Neuronal stem cell (in vitro differentiated cells): ENCODE results near the gene PRKN.

Source experiments
- DNase-seq: peaks from one replicate; pipeline ENCODE4 v3.0.0-alpha.2; 2013; ENCODE audit warnings: low spot score
- H2AFZ ChIP-seq: one replicate; pipeline ENCODE4 v1.6.1; 2013; ENCODE audit warnings: mild to moderate bottlenecking, low read length, inconsistent platforms
- H2AK5ac ChIP-seq: 2 replicates; pipeline ENCODE4 v1.6.1; 2013; ENCODE audit warnings: low read depth, mild to moderate bottlenecking, inconsistent platforms, low read length, moderate library complexity, mixed read lengths
- H2BK120ac ChIP-seq: 2 replicates; pipeline ENCODE4 v1.6.1; 2013; ENCODE audit warnings: low read depth, mild to moderate bottlenecking, inconsistent platforms, low read length, moderate library complexity, mixed read lengths
- H2BK12ac ChIP-seq: one replicate; pipeline ENCODE4 v1.6.1; 2013; ENCODE audit warnings: low read length, inconsistent platforms
- H2BK15ac ChIP-seq: 2 replicates; pipeline ENCODE4 v1.6.1; 2013; ENCODE audit warnings: mild to moderate bottlenecking, low read length, inconsistent platforms, mixed read lengths
- H2BK5ac ChIP-seq: one replicate; pipeline ENCODE4 v1.6.1; 2013; ENCODE audit warnings: inconsistent platforms, mild to moderate bottlenecking, low read length, moderate library complexity
- H3K14ac ChIP-seq: one replicate; pipeline ENCODE4 v1.6.1; 2013; ENCODE audit warnings: low read length, inconsistent platforms
- H3K18ac ChIP-seq: 2 replicates; pipeline ENCODE4 v1.6.1; 2013; ENCODE audit warnings: low read length, inconsistent platforms
- H3K23ac ChIP-seq: 2 replicates; pipeline ENCODE4 v1.6.1; 2013; ENCODE audit warnings: low read depth, mild to moderate bottlenecking, mixed read lengths, low read length, inconsistent platforms; ENCODE audit not compliant: poor library complexity
- H3K27ac ChIP-seq: replicated peaks from 3 replicates; pipeline ENCODE4 v1.5.1; 2013; ENCODE audit warnings: low read length, inconsistent platforms
- H3K27me3 ChIP-seq, 3 experiments: 2 replicates each; pipeline ENCODE4 v1.6.1; 2013; ENCODE audit warnings: low read length in 3 of 3, mild to moderate bottlenecking in 2 of 3, inconsistent platforms in 1 of 3, low read depth in 1 of 3, mixed read lengths in 1 of 3, moderate library complexity in 1 of 3; ENCODE audit not compliant: control insufficient read depth in 3 of 3, insufficient read depth in 3 of 3
- H3K36me3 ChIP-seq, 2 donors: replicated peaks in 1 of 2; 2 replicates each; pipeline ENCODE4 v1.6.1; 2013; ENCODE audit warnings: low read length in 2 of 2; ENCODE audit not compliant: control insufficient read depth in 2 of 2, insufficient read depth in 2 of 2
- H3K4ac ChIP-seq: 2 replicates; pipeline ENCODE4 v1.6.1; 2013; ENCODE audit warnings: inconsistent platforms, mild to moderate bottlenecking, low read length, moderate library complexity
- H3K4me1 ChIP-seq, 2 donors: 1 replicate in 1 of 2; 2 replicates in 1 of 2; pipeline ENCODE4 v1.6.1; 2013; ENCODE audit warnings: low read length in 2 of 2, low read depth in 1 of 2; ENCODE audit not compliant: control insufficient read depth in 2 of 2, insufficient read depth in 1 of 2
- H3K4me2 ChIP-seq: one replicate; pipeline ENCODE4 v1.6.1; 2013; ENCODE audit warnings: mild to moderate bottlenecking, low read length, inconsistent platforms; ENCODE audit not compliant: insufficient read depth, poor library complexity, severe bottlenecking
- H3K4me3 ChIP-seq, 2 donors: 2 replicates each; pipeline ENCODE4 v1.5.1; 2013; ENCODE audit warnings: low read length in 2 of 2, mild to moderate bottlenecking in 2 of 2, inconsistent platforms in 1 of 2, moderate library complexity in 1 of 2
- H3K79me1 ChIP-seq: one replicate; pipeline ENCODE4 v1.6.1; 2013; ENCODE audit warnings: low read depth, mild to moderate bottlenecking, inconsistent platforms, low read length, moderate library complexity
- H3K9ac ChIP-seq: one replicate; pipeline ENCODE4 v1.6.1; 2013; ENCODE audit warnings: mild to moderate bottlenecking, low read depth, low read length, inconsistent platforms; ENCODE audit not compliant: poor library complexity
- H3K9me3 ChIP-seq, 2 donors: replicated peaks in 1 of 2; 2 replicates each; pipeline versions ENCODE3 to v1.6.1; 2013; ENCODE audit warnings: low read length in 2 of 2, mild to moderate bottlenecking in 2 of 2, inconsistent platforms in 1 of 2, low read depth in 1 of 2, mixed read lengths in 1 of 2, moderate library complexity in 1 of 2; ENCODE audit not compliant: control insufficient read depth in 2 of 2, insufficient read depth in 1 of 2
- H4K8ac ChIP-seq: one replicate; pipeline ENCODE4 v1.6.1; 2013; ENCODE audit warnings: low read depth, mild to moderate bottlenecking, inconsistent platforms, low read length, moderate library complexity
- H4K91ac ChIP-seq: one replicate; pipeline ENCODE4 v1.6.1; 2013; ENCODE audit warnings: low read length, low read depth, mild to moderate bottlenecking, inconsistent platforms; ENCODE audit not compliant: poor library complexity
- WGBS, 2 donors: extraction: QIAGEN DNeasy Blood & Tissue Kit; methylation state at CpG; one replicate each; pipeline ENCODE4 v1.1.7; 2013; ENCODE audit warnings: missing lambda C conversion rate in 2 of 2, mixed read lengths in 1 of 2; ENCODE audit not compliant: insufficient read length in 2 of 2, insufficient replicate concordance in 1 of 2; ENCODE audit errors: extremely low coverage in 2 of 2; 5-methylcytosine and 5-hydroxymethylcytosine counted together

The PRKN gene

DNA sequence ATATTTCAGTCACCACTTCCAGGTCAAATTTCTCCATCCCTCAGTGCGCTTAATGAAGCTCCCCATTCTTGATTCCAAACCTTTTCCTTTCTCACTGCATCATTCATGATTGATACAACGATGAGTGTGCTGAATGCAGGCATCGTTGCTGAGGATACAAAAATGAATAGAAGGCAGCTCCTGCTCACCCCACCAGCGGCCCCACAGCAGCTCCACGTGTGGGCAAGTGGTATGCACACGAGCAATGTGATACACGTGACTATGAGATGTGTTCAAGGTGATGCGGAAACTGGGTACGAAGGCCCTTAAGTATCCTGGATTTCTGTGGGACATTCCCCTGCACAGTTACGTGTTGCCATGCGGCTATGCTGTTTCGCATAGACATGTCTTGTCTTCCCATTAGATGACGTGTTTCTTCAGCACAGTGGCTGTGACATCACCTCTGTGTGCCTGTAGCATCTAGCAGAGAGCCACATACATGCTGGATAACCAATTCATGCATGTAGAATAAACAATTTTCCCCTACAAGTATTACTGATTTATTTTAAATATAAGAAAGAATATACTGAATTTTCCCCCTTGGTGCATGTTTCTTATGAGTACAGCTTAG, 1193.2 kb downstream of the PRKN start:
- Histone ChIP-seq H3K27ac (no peak overlapping the region), H3K18ac (no peak overlapping the region), H4K8ac (no peak overlapping the region), H2AFZ (no peak overlapping the region), H3K14ac (no peak overlapping the region), H2AK5ac (no peak overlapping the region), H3K9ac (no peak overlapping the region), H3K79me1 (no peaks in the 10 kb centered on the region), H2BK5ac (no peak overlapping the region), H2BK15ac (no peak overlapping the region), H3K4me1 (no peaks in the 10 kb centered on the region), H2BK120ac (no peak overlapping the region), H3K4ac (no peak overlapping the region), H2BK12ac (no peak overlapping the region), H3K23ac (no peak overlapping the region), H3K9me3 (no peaks in the 10 kb centered on the region), H3K4me2 (no peak overlapping the region), H3K4me3 (peak overlapping the region in 1 of 2 donors; percentile 63), H3K27me3 (peaks cover 0 to 4% (median 0%) of the 10 kb centered on the region in 3 experiments), H4K91ac (no peak overlapping the region), H3K36me3 (no peaks in the 10 kb centered on the region)
- no peak for DNase-seq
- WGBS, 2 donors, result no CpG with 5 or more reads among the region's 13 CpGs

DNA sequence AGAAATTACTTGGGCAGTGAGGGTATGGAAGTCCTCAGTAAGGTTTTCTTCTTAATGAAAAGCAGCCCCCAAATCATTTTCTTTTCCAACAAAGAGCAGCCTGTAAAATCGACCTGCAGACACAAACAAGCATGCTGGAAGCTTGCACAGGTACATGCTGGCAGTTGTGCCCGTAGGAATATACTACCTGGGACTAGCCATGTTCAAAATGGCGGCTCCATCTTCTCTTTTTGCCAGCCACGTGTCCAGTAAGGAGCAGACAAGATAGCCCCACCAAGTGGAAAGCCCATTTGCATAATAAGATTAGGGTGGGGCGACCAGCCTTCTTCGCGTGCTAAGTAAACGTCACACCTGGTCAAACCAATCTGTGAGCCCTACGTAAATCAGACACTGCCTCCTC, 1194.3 kb downstream of the PRKN start:
- no peak overlapping the region for H3K23ac ChIP-seq
- H2AK5ac ChIP-seq, result no peak overlapping the region
- H2BK15ac ChIP-seq, result no peak overlapping the region
- H4K91ac ChIP-seq, result no peak overlapping the region
- H3K4me1 ChIP-seq, result no peaks in the 10 kb centered on the region
- no peak overlapping the region for H2BK120ac ChIP-seq
- no peaks in the 10 kb centered on the region for H3K36me3 ChIP-seq
- WGBS, 2 donors, result no CpG with 5 or more reads among the region's 9 CpGs
- peaks cover 0 to 14% (median 0%) of the 10 kb centered on the region in 3 experiments for H3K27me3 ChIP-seq
- no peak overlapping the region for H3K14ac ChIP-seq
- H3K18ac ChIP-seq, result no peak overlapping the region
- H3K4ac ChIP-seq, result no peak overlapping the region
- no peak overlapping the region for H3K4me2 ChIP-seq
- no peak overlapping the region for H2BK12ac ChIP-seq
- H4K8ac ChIP-seq, result no peak overlapping the region
- no peaks in the 10 kb centered on the region for H3K9me3 ChIP-seq
- no peak overlapping the region for H3K27ac ChIP-seq
- no peak overlapping the region for H3K9ac ChIP-seq
- H3K79me1 ChIP-seq, result no peaks in the 10 kb centered on the region
- H2AFZ ChIP-seq, result no peak overlapping the region
- no peak overlapping the region for H3K4me3 ChIP-seq
- H2BK5ac ChIP-seq, result no peak overlapping the region
- DNase-seq, result no peak

DNA sequence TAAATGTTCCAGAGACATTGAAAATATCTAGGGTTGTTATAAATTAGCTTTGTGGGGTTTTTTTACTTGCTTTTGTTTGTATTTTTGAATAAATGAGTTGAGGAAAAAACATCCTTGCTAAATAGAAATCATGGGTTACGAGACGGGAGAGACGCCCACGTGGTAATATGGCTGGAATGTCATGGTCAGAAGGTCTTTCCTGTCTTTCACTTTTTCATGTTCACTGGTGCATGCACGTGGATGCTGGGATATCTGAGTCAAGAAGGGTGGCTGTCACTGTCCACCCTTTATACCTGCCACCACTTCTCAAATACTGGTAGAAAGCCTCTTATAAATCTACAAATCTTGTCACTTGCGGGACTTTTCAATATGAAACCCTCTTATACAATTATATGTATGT, 1195.0 kb downstream of the PRKN start:
- Histone ChIP-seq H3K14ac (no peak overlapping the region), H2BK15ac (no peak overlapping the region), H4K91ac (no peak overlapping the region), H3K4me3 (no peak overlapping the region), H3K36me3 (no peaks in the 10 kb centered on the region), H3K4ac (no peak overlapping the region), H3K27me3 (peaks cover 0 to 16% (median 0%) of the 10 kb centered on the region in 3 experiments), H3K27ac (no peak overlapping the region), H2AK5ac (no peak overlapping the region), H3K4me2 (no peak overlapping the region), H3K18ac (no peak overlapping the region), H3K79me1 (no peaks in the 10 kb centered on the region), H3K9me3 (no peaks in the 10 kb centered on the region), H2BK12ac (no peak overlapping the region), H4K8ac (no peak overlapping the region), H2AFZ (no peak overlapping the region), H3K9ac (no peak overlapping the region), H2BK5ac (no peak overlapping the region), H2BK120ac (no peak overlapping the region), H3K23ac (no peak overlapping the region), H3K4me1 (no peaks in the 10 kb centered on the region)
- WGBS, 2 donors, result no CpG with 5 or more reads among the region's 6 CpGs
- no peak for DNase-seq

DNA sequence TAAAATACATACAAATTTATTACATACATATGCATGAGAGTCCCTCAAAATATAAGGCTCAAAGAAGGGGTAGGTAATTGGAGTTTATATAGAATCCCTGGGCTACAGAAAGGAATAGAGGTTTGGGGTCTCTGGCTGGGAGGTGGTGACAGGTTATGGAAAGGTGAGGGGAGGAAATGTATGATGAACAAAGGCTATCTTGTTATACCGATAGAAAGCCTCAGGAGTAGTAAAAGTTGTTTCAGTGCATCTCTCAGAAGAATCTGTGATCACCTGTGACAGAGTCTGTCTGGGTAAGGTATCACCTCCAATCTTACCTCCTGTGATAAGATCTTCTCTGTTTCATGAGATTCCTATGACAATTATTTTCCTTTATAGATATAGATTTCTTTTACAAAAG, 1200.8 kb downstream of the PRKN start:
- Histone ChIP-seq H2BK5ac (no peak overlapping the region), H2AFZ (no peak overlapping the region), H3K79me1 (no peaks in the 10 kb centered on the region), H2BK120ac (no peak overlapping the region), H3K27me3 (peaks cover 0 to 33% (median 0%) of the 10 kb centered on the region in 3 experiments), H3K18ac (no peak overlapping the region), H3K23ac (no peak overlapping the region), H2AK5ac (no peak overlapping the region), H4K8ac (no peak overlapping the region), H3K4me3 (no peak overlapping the region), H3K36me3 (no peaks in the 10 kb centered on the region), H3K4ac (no peak overlapping the region), H3K14ac (no peak overlapping the region), H2BK12ac (no peak overlapping the region), H3K4me2 (no peak overlapping the region), H3K4me1 (no peaks in the 10 kb centered on the region), H3K9ac (no peak overlapping the region), H3K27ac (no peak overlapping the region), H4K91ac (no peak overlapping the region), H3K9me3 (peaks cover 2 to 4% of the 10 kb centered on the region in 2 donors), H2BK15ac (no peak overlapping the region)
- no peak for DNase-seq
- WGBS, 2 donors, result no CpG with 5 or more reads among the region's 1 CpG
